Neural cell (in vitro differentiated cells): Measurements from ENCODE around the gene PSME3IP1. TPM values are rescaled to one million over a fixed set of nuclear protein-coding genes. Genes with fewer than 3 reads are reported as not detected.

Source experiments
- H2AFZ ChIP-seq: fragments of 200-600, 300-800 bp; sonication (generic), shearing (Covaris generic); 2 replicates; pipeline ENCODE4 v1.6.0; 2014; ENCODE audit warnings: low read depth, mild to moderate bottlenecking, antibody characterized with exemption, low read length, moderate library complexity
- H3F3A ChIP-seq: fragments of 200-600 bp; shearing (Covaris generic); 2 replicates; pipeline ENCODE4 v1.6.1; 2016; ENCODE audit warnings: mild to moderate bottlenecking, moderate library complexity, mixed read lengths, antibody characterized with exemption, low read length; ENCODE audit not compliant: insufficient read depth, poor library complexity, severe bottlenecking
- H3K27ac ChIP-seq: fragments of 200-600, 300-800 bp; sonication (generic), shearing (Covaris generic); 2 replicates; pipeline ENCODE4 v1.5.1; 2014; ENCODE audit warnings: mild to moderate bottlenecking, low read length, moderate library complexity
- H3K27me3 ChIP-seq: fragments of 300-800, 200-600 bp; sonication (generic), shearing (Covaris generic); 2 replicates; pipeline ENCODE4 v1.6.0; 2014; ENCODE audit warnings: mild to moderate bottlenecking, low read depth, low read length, moderate library complexity; ENCODE audit not compliant: insufficient read depth
- H3K36me3 ChIP-seq: fragments of 300-800, 200-600 bp; sonication (generic), shearing (Covaris generic); 2 replicates; pipeline ENCODE4 v1.5.1; 2014; ENCODE audit warnings: mild to moderate bottlenecking, antibody characterized with exemption, low read length, moderate library complexity; ENCODE audit not compliant: insufficient read depth
- H3K4me2 ChIP-seq: fragments of 300-800, 200-600 bp; sonication (generic), shearing (Covaris generic); 2 replicates; pipeline ENCODE4 v1.6.0; 2014; ENCODE audit warnings: mild to moderate bottlenecking, low read length
- H3K4me3 ChIP-seq: fragments of 300-800, 200-600 bp; sonication (generic), shearing (Covaris generic); 2 replicates; pipeline ENCODE4 v1.5.1; 2014; ENCODE audit warnings: mild to moderate bottlenecking, low read length, moderate library complexity
- H3K79me2 ChIP-seq: fragments of 200-600 bp; shearing (Covaris generic); replicated peaks from 2 replicates; pipeline ENCODE4 v1.6.0; 2014; ENCODE audit warnings: mild to moderate bottlenecking, low read length, moderate library complexity; ENCODE audit not compliant: insufficient read depth
- H3K9ac ChIP-seq: fragments of 300-800, 200-600 bp; sonication (generic), shearing (Covaris generic); 2 replicates; pipeline ENCODE4 v1.6.1; 2016; ENCODE audit warnings: mild to moderate bottlenecking, low read length, mixed read lengths
- H3K9me2 ChIP-seq: fragments of 200-600 bp; shearing (Covaris generic); 2 replicates; pipeline ENCODE4 v1.6.1; 2016; ENCODE audit warnings: mild to moderate bottlenecking, low read length, mixed read lengths; ENCODE audit not compliant: insufficient read depth
- H3K9me3 ChIP-seq: fragments of 200-600, 300-800 bp; sonication (generic), shearing (Covaris generic); 2 replicates; pipeline ENCODE4 v1.6.1; 2016; ENCODE audit warnings: mild to moderate bottlenecking, mixed run types, low read length, moderate library complexity, mixed read lengths
- H4K20me1 ChIP-seq: fragments of 200-600 bp; shearing (Covaris generic); 2 replicates; pipeline ENCODE4 v1.6.1; 2016; ENCODE audit warnings: mild to moderate bottlenecking, mixed run types; ENCODE audit not compliant: insufficient read depth
- CTCF ChIP-seq: fragments of 450-650 bp; IDR thresholded peaks from 2 replicates; pipeline ENCODE4 v1.5.1; 2014; ENCODE audit warnings: antibody characterized with exemption, mild to moderate bottlenecking, moderate library complexity; ENCODE audit not compliant: poor library complexity, severe bottlenecking
- EP300 ChIP-seq: fragments of 450-650 bp; conservative IDR thresholded peaks from 2 replicates; pipeline ENCODE4 v1.6.1; 2014; ENCODE audit warnings: antibody characterized with exemption, mild to moderate bottlenecking, moderate library complexity; ENCODE audit not compliant: poor library complexity, severe bottlenecking
- EZH2 ChIP-seq: fragments of 200-600, 300-800 bp; shearing (Covaris generic), sonication (generic); IDR thresholded peaks from 2 replicates; pipeline ENCODE4 v1.6.1; 2014; ENCODE audit warnings: antibody characterized with exemption, low read length, borderline replicate concordance, mild to moderate bottlenecking; ENCODE audit not compliant: insufficient read depth, poor library complexity, severe bottlenecking
- MXI1 ChIP-seq: fragments of 450-650 bp; conservative IDR thresholded peaks from 2 replicates; pipeline ENCODE4 v1.6.1; 2014; ENCODE audit warnings: antibody characterized with exemption, mild to moderate bottlenecking; ENCODE audit not compliant: poor library complexity, severe bottlenecking
- POLR2AphosphoS5 ChIP-seq: IDR thresholded peaks from 2 replicates; pipeline ENCODE4 v1.6.1; 2012
- RAD21 ChIP-seq: fragments of 450-650 bp; conservative IDR thresholded peaks from 2 replicates; pipeline ENCODE4 v1.6.1; 2014; ENCODE audit warnings: antibody characterized with exemption, mild to moderate bottlenecking, moderate library complexity
- REST ChIP-seq: IDR thresholded peaks from 2 replicates; pipeline ENCODE4 v1.6.1; 2012; ENCODE audit warnings: borderline replicate concordance
- SMC3 ChIP-seq: fragments of 450-650 bp; conservative IDR thresholded peaks from 2 replicates; pipeline ENCODE4 v1.6.1; 2014; ENCODE audit warnings: antibody characterized with exemption, mild to moderate bottlenecking, moderate library complexity; ENCODE audit not compliant: poor library complexity
- TAF1 ChIP-seq: IDR thresholded peaks from 2 replicates; pipeline ENCODE4 v1.6.1; 2012; ENCODE audit warnings: low read depth
- polyA plus RNA-seq: library from polyadenylated mRNA; depleted of rRNA; stranded (reverse); fragments of >200 nt; gene quantifications from 2 replicates; pipeline ENCODE4 v1.2.3, GENCODE V29; 2014

PSME3IP1 gene
- polyA plus RNA-seq, 1 donor from 2014 or later = 167 TPM

- Histone ChIP-seq H3K4me3 (no peak overlapping the region), H3K36me3 (peaks cover 7% of the 10 kb centered on the region), H3K9ac (no peak overlapping the region), H3F3A (no peaks in the 10 kb centered on the region), H3K9me2 (no peaks in the 10 kb centered on the region), H3K9me3 (no peaks in the 10 kb centered on the region), H3K27ac (no peak overlapping the region), H3K79me2 (no peaks in the 10 kb centered on the region), H3K4me2 (no peak overlapping the region), H3K27me3 (no peaks in the 10 kb centered on the region), H2AFZ (no peak overlapping the region), H4K20me1 (no peaks in the 10 kb centered on the region)
- TF ChIP-seq RAD21 (no peak), EZH2 (no peak), POLR2AphosphoS5 (no peak), CTCF (no peak), MXI1 (no peak), REST (no peak), SMC3 (no peak), EP300 (no peak), TAF1 (no peak)
Observed at GRCh38 chr16:57225978-57226377, 40.1 kb upstream of the PSME3IP1 start.

- Histone ChIP-seq H3K27me3 (no peaks in the 10 kb centered on the region), H2AFZ (no peak overlapping the region), H3K9me3 (no peaks in the 10 kb centered on the region), H3K9me2 (no peaks in the 10 kb centered on the region), H3K36me3 (peaks cover 7% of the 10 kb centered on the region), H3F3A (no peaks in the 10 kb centered on the region), H3K79me2 (no peaks in the 10 kb centered on the region), H3K27ac (no peak overlapping the region), H3K9ac (no peak overlapping the region), H3K4me3 (no peak overlapping the region), H3K4me2 (no peak overlapping the region), H4K20me1 (no peaks in the 10 kb centered on the region)
- TF ChIP-seq RAD21 (no peak), EZH2 (no peak), MXI1 (no peak), REST (no peak), CTCF (no peak), SMC3 (no peak), TAF1 (no peak), POLR2AphosphoS5 (no peak), EP300 (no peak)
Observed at GRCh38 chr16:57224651-57225335, 39.0 kb upstream of the PSME3IP1 start.
